Measurements from ENCODE around the gene CCND2.

- TF ChIP-seq CTCF (IDR thresholded peaks at IDR 0.05) (no peak), MAX (CRISPR knock-in tag; IDR thresholded peaks at IDR 0.05) (no peak; the same call in 1 of the 2 replicates), E2F4 (CRISPR knock-in tag; IDR thresholded peaks at IDR 0.05; ENCODE audit: borderline replicate concordance, low read depth) (no peak), SP1 (CRISPR knock-in tag; conservative IDR thresholded peaks at IDR 0.05) (no peak), RORB (CRISPR knock-in tag; IDR thresholded peaks at IDR 0.05) (no peak), USF2 (CRISPR knock-in tag; IDR thresholded peaks at IDR 0.05) (peak; percentile 81), ATF6 (CRISPR knock-in tag; IDR thresholded peaks at IDR 0.05) (no peak)
Observed at GRCh38 chr12:4228122-4228580, 45.4 kb upstream of the CCND2 start.
